H4 (cell line): Measurements from ENCODE around the gene SOWAHD. TPM values are rescaled to one million over a fixed set of nuclear protein-coding genes. Genes with fewer than 3 reads are reported as not detected.
A peak's percentile ranks its signal among the peaks of the same experiment; 100 is the strongest.
"Not testable (repeated sequence)": the region's sequence is repeated elsewhere in the genome, so short reads cannot be mapped to it uniquely, and the experiment has no call there.

Experiments
- DNase-seq: peaks from one replicate; pipeline ENCODE4 v3.0.0-alpha.2; 2015; ENCODE audit warnings: low spot score
- total RNA-seq: library from RNA; depleted of rRNA; stranded (reverse); fragments of >200 nt; shearing (Covaris generic); gene quantifications from 2 replicates; pipeline ENCODE4 v1.2.3, GENCODE V29; 2014; rRNA removed

The SOWAHD gene
- total RNA-seq: 0.10 TPM in 1 of 2 replicates, not detected in the other

GRCh38 chrX:119757979-119758730, at the start of gene SOWAHD:
TSS of gene SOWAHD (plus strand) at chrX:119758588. CDS start at chrX:119758668, 80 bp downstream.
- DNase-seq: no peak

GRCh38 chrX:119708936-119709335, 49.5 kb upstream of the SOWAHD start:
- no peak for DNase-seq

- DNase-seq: no peak
Observed at GRCh38 chrX:119709630-119710029, 48.8 kb upstream of the SOWAHD start.

GRCh38 chrX:119721487-119721886, 36.9 kb upstream of the SOWAHD start:
- no peak for DNase-seq

- DNase-seq: no peak
Observed at GRCh38 chrX:119721926-119722325, 36.5 kb upstream of the SOWAHD start.

- no peak for DNase-seq
Observed at GRCh38 chrX:119726900-119727555, 31.4 kb upstream of the SOWAHD start.

- DNase-seq: no peak
Observed at GRCh38 chrX:119728487-119728886, 29.9 kb upstream of the SOWAHD start.

- peak; percentile 48 for DNase-seq
Observed at GRCh38 chrX:119729408-119730201, 28.8 kb upstream of the SOWAHD start.

GRCh38 chrX:119734897-119735339, 23.5 kb upstream of the SOWAHD start:
- DNase-seq: no peak

- no peak for DNase-seq
Observed at GRCh38 chrX:119735467-119735866, 22.9 kb upstream of the SOWAHD start.

- DNase-seq: no peak
Observed at GRCh38 chrX:119736206-119736764, 22.1 kb upstream of the SOWAHD start.

- DNase-seq: no peak
Observed at GRCh38 chrX:119738742-119739141, 19.6 kb upstream of the SOWAHD start.

- DNase-seq: no peak
Observed at GRCh38 chrX:119745283-119745848, 13.0 kb upstream of the SOWAHD start.

GRCh38 chrX:119750131-119750530, 8.3 kb upstream of the SOWAHD start:
- not testable (repeated sequence) for DNase-seq

- not testable (repeated sequence) for DNase-seq
Observed at GRCh38 chrX:119750751-119751150, 7.6 kb upstream of the SOWAHD start.

GRCh38 chrX:119753001-119753400, 5.4 kb upstream of the SOWAHD start:
- no peak for DNase-seq

GRCh38 chrX:119753639-119754257, 4.6 kb upstream of the SOWAHD start:
- DNase-seq: peak; percentile 54

- peak; percentile 47 for DNase-seq
Observed at GRCh38 chrX:119755981-119756533, 2.3 kb upstream of the SOWAHD start.

- no peak for DNase-seq
Observed at GRCh38 chrX:119756926-119757635, 1.3 kb upstream of the SOWAHD start.

GRCh38 chrX:119757646-119757978, 776 bp upstream of the SOWAHD start:
- DNase-seq: no peak
